AG09319 (cell line): ENCODE results near the gene MEF2A.
A peak's percentile ranks its signal among the peaks of the same experiment; 100 is the strongest.

Source experiments
- DNase-seq: peaks from one replicate; pipeline ENCODE4 v3.0.0-alpha.2; 2010; ENCODE audit warnings: low read depth; ENCODE audit errors: extremely low read depth
- CTCF ChIP-seq: IDR thresholded peaks from 2 replicates; pipeline ENCODE4 v1.5.1; 2011; ENCODE audit warnings: low read depth, mild to moderate bottlenecking, inconsistent platforms, low read length, moderate library complexity

Gene MEF2A

GRCh38 chr15:99605490-99605931 is 39.7 kb downstream of the MEF2A start:
- no peak for DNase-seq
- TF ChIP-seq CTCF: no peak

- no peak for TF ChIP-seq CTCF
- DNase-seq: no peak
These were observed 40.2 kb downstream of the MEF2A start for GRCh38 chr15:99605990-99606389.

- no peak for DNase-seq
- no peak for TF ChIP-seq CTCF
These were observed 40.9 kb downstream of the MEF2A start for GRCh38 chr15:99606646-99607045.

GRCh38 chr15:99613481-99613880 is 47.7 kb downstream of the MEF2A start:
- no peak for TF ChIP-seq CTCF
- DNase-seq: no peak

- no peak for TF ChIP-seq CTCF
- DNase-seq: peak; percentile 14
These were observed 48.3 kb downstream of the MEF2A start for GRCh38 chr15:99613887-99614647.

GRCh38 chr15:99614749-99615288 is 49.0 kb downstream of the MEF2A start:
- TF ChIP-seq CTCF: no peak
- DNase-seq: no peak

GRCh38 chr15:99615460-99615859 is 49.7 kb downstream of the MEF2A start:
- DNase-seq: no peak
- no peak for TF ChIP-seq CTCF
